Neuronal stem cell (in vitro differentiated cells): Measurements from ENCODE around the gene CRYZ.

Source experiments
- DNase-seq: peaks from one replicate; pipeline ENCODE4 v3.0.0-alpha.2; 2013; ENCODE audit warnings: low spot score
- H2AFZ ChIP-seq: one replicate; pipeline ENCODE4 v1.6.1; 2013; ENCODE audit warnings: mild to moderate bottlenecking, low read length, inconsistent platforms
- H2AK5ac ChIP-seq: 2 replicates; pipeline ENCODE4 v1.6.1; 2013; ENCODE audit warnings: low read depth, mild to moderate bottlenecking, inconsistent platforms, low read length, moderate library complexity, mixed read lengths
- H2BK120ac ChIP-seq: 2 replicates; pipeline ENCODE4 v1.6.1; 2013; ENCODE audit warnings: low read depth, mild to moderate bottlenecking, inconsistent platforms, low read length, moderate library complexity, mixed read lengths
- H2BK12ac ChIP-seq: one replicate; pipeline ENCODE4 v1.6.1; 2013; ENCODE audit warnings: low read length, inconsistent platforms
- H2BK15ac ChIP-seq: 2 replicates; pipeline ENCODE4 v1.6.1; 2013; ENCODE audit warnings: mild to moderate bottlenecking, low read length, inconsistent platforms, mixed read lengths
- H2BK5ac ChIP-seq: one replicate; pipeline ENCODE4 v1.6.1; 2013; ENCODE audit warnings: inconsistent platforms, mild to moderate bottlenecking, low read length, moderate library complexity
- H3K14ac ChIP-seq: one replicate; pipeline ENCODE4 v1.6.1; 2013; ENCODE audit warnings: low read length, inconsistent platforms
- H3K18ac ChIP-seq: 2 replicates; pipeline ENCODE4 v1.6.1; 2013; ENCODE audit warnings: low read length, inconsistent platforms
- H3K23ac ChIP-seq: 2 replicates; pipeline ENCODE4 v1.6.1; 2013; ENCODE audit warnings: low read depth, mild to moderate bottlenecking, mixed read lengths, low read length, inconsistent platforms; ENCODE audit not compliant: poor library complexity
- H3K27ac ChIP-seq: replicated peaks from 3 replicates; pipeline ENCODE4 v1.5.1; 2013; ENCODE audit warnings: low read length, inconsistent platforms
- H3K27me3 ChIP-seq, 3 experiments: 2 replicates each; pipeline ENCODE4 v1.6.1; 2013; ENCODE audit warnings: low read length in 3 of 3, mild to moderate bottlenecking in 2 of 3, inconsistent platforms in 1 of 3, low read depth in 1 of 3, mixed read lengths in 1 of 3, moderate library complexity in 1 of 3; ENCODE audit not compliant: control insufficient read depth in 3 of 3, insufficient read depth in 3 of 3
- H3K36me3 ChIP-seq, 2 donors: replicated peaks in 1 of 2; 2 replicates each; pipeline ENCODE4 v1.6.1; 2013; ENCODE audit warnings: low read length in 2 of 2; ENCODE audit not compliant: control insufficient read depth in 2 of 2, insufficient read depth in 2 of 2
- H3K4ac ChIP-seq: 2 replicates; pipeline ENCODE4 v1.6.1; 2013; ENCODE audit warnings: inconsistent platforms, mild to moderate bottlenecking, low read length, moderate library complexity
- H3K4me1 ChIP-seq, 2 donors: 1 replicate in 1 of 2; 2 replicates in 1 of 2; pipeline ENCODE4 v1.6.1; 2013; ENCODE audit warnings: low read length in 2 of 2, low read depth in 1 of 2; ENCODE audit not compliant: control insufficient read depth in 2 of 2, insufficient read depth in 1 of 2
- H3K4me2 ChIP-seq: one replicate; pipeline ENCODE4 v1.6.1; 2013; ENCODE audit warnings: mild to moderate bottlenecking, low read length, inconsistent platforms; ENCODE audit not compliant: insufficient read depth, poor library complexity, severe bottlenecking
- H3K4me3 ChIP-seq, 2 donors: 2 replicates each; pipeline ENCODE4 v1.5.1; 2013; ENCODE audit warnings: low read length in 2 of 2, mild to moderate bottlenecking in 2 of 2, inconsistent platforms in 1 of 2, moderate library complexity in 1 of 2
- H3K79me1 ChIP-seq: one replicate; pipeline ENCODE4 v1.6.1; 2013; ENCODE audit warnings: low read depth, mild to moderate bottlenecking, inconsistent platforms, low read length, moderate library complexity
- H3K9ac ChIP-seq: one replicate; pipeline ENCODE4 v1.6.1; 2013; ENCODE audit warnings: mild to moderate bottlenecking, low read depth, low read length, inconsistent platforms; ENCODE audit not compliant: poor library complexity
- H3K9me3 ChIP-seq, 2 donors: replicated peaks in 1 of 2; 2 replicates each; pipeline versions ENCODE3 to v1.6.1; 2013; ENCODE audit warnings: low read length in 2 of 2, mild to moderate bottlenecking in 2 of 2, inconsistent platforms in 1 of 2, low read depth in 1 of 2, mixed read lengths in 1 of 2, moderate library complexity in 1 of 2; ENCODE audit not compliant: control insufficient read depth in 2 of 2, insufficient read depth in 1 of 2
- H4K8ac ChIP-seq: one replicate; pipeline ENCODE4 v1.6.1; 2013; ENCODE audit warnings: low read depth, mild to moderate bottlenecking, inconsistent platforms, low read length, moderate library complexity
- H4K91ac ChIP-seq: one replicate; pipeline ENCODE4 v1.6.1; 2013; ENCODE audit warnings: low read length, low read depth, mild to moderate bottlenecking, inconsistent platforms; ENCODE audit not compliant: poor library complexity
- WGBS, 2 donors: extraction: QIAGEN DNeasy Blood & Tissue Kit; methylation state at CpG; one replicate each; pipeline ENCODE4 v1.1.7; 2013; ENCODE audit warnings: missing lambda C conversion rate in 2 of 2, mixed read lengths in 1 of 2; ENCODE audit not compliant: insufficient read length in 2 of 2, insufficient replicate concordance in 1 of 2; ENCODE audit errors: extremely low coverage in 2 of 2; 5-methylcytosine and 5-hydroxymethylcytosine counted together

Gene CRYZ

GRCh38 chr1:74728736-74729135 is 4.1 kb downstream of the CRYZ start:
- Histone ChIP-seq H3K79me1 (no peaks in the 10 kb centered on the region), H2BK5ac (no peak overlapping the region), H2AFZ (no peak overlapping the region), H3K9ac (no peak overlapping the region), H3K27me3 (no peaks in the 10 kb centered on the region), H3K4me2 (no peak overlapping the region), H2BK120ac (no peak overlapping the region), H3K18ac (no peak overlapping the region), H3K9me3 (peaks cover 4 to 10% of the 10 kb centered on the region in 2 donors), H3K4me3 (no peak overlapping the region), H2BK12ac (no peak overlapping the region), H4K91ac (no peak overlapping the region), H3K36me3 (peaks cover 0 to 3% of the 10 kb centered on the region in 2 donors), H3K14ac (no peak overlapping the region), H2AK5ac (no peak overlapping the region), H3K4me1 (no peaks in the 10 kb centered on the region), H2BK15ac (no peak overlapping the region), H3K27ac (no peak overlapping the region), H4K8ac (no peak overlapping the region), H3K4ac (no peak overlapping the region), H3K23ac (no peak overlapping the region)
- no peak for DNase-seq
- WGBS, 2 donors: no CpG with 5 or more reads among the region's 3 CpGs

GRCh38 chr1:74726063-74726462 is 6.8 kb downstream of the CRYZ start:
- Histone ChIP-seq H4K91ac (no peak overlapping the region), H2AK5ac (no peak overlapping the region), H3K4me1 (no peaks in the 10 kb centered on the region), H3K4me3 (no peak overlapping the region), H3K36me3 (peaks cover 7 to 11% of the 10 kb centered on the region in 2 donors), H2BK5ac (no peak overlapping the region), H2AFZ (no peak overlapping the region), H3K23ac (no peak overlapping the region), H2BK12ac (no peak overlapping the region), H3K4ac (no peak overlapping the region), H3K9me3 (peaks cover 4 to 10% of the 10 kb centered on the region in 2 donors), H4K8ac (no peak overlapping the region), H3K4me2 (no peak overlapping the region), H2BK120ac (no peak overlapping the region), H3K27me3 (no peaks in the 10 kb centered on the region), H3K79me1 (no peaks in the 10 kb centered on the region), H3K9ac (no peak overlapping the region), H2BK15ac (no peak overlapping the region), H3K27ac (no peak overlapping the region), H3K18ac (no peak overlapping the region), H3K14ac (no peak overlapping the region)
- no CpG with 5 or more reads among the region's 1 CpG for WGBS, 2 donors
- no peak for DNase-seq

DNA sequence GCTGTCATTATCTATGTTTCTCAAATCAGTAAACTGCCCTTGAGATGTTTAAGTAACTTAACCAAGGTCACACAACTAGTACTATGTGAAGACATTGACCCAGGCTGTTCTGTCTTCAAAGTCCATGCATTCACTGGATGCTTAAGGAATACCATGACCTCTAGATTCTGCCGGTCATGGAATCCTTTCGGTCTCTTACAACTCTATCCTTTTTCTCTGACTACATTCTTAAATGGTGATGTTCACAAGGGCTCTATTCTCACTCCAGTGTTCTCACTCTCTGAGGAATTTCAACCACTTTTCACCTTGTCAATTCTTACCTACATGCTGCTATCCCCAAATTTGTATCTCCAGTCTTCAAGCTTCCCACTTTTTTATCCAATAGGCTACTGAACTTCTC is 15.2 kb downstream of the CRYZ start:
- Histone ChIP-seq H3K9me3 (no peaks in the 10 kb centered on the region), H3K27ac (no peak overlapping the region), H3K18ac (no peak overlapping the region), H3K4me3 (no peak overlapping the region), H2BK15ac (no peak overlapping the region), H2BK5ac (no peak overlapping the region), H3K27me3 (no peaks in the 10 kb centered on the region), H2BK120ac (no peak overlapping the region), H3K4me2 (no peak overlapping the region), H3K23ac (no peak overlapping the region), H4K91ac (no peak overlapping the region), H4K8ac (no peak overlapping the region), H3K79me1 (no peaks in the 10 kb centered on the region), H2AFZ (no peak overlapping the region), H2BK12ac (no peak overlapping the region), H3K36me3 (peaks cover 4 to 24% of the 10 kb centered on the region in 2 donors), H2AK5ac (no peak overlapping the region), H3K9ac (no peak overlapping the region), H3K4me1 (peaks cover 0 to 3% of the 10 kb centered on the region in 2 donors), H3K4ac (no peak overlapping the region), H3K14ac (no peak overlapping the region)
- no peak for DNase-seq
- no CpG with 5 or more reads among the region's 2 CpGs for WGBS, 2 donors

- peaks cover 0 to 18% of the 10 kb centered on the region in 2 donors for H3K36me3 ChIP-seq
- H3K79me1 ChIP-seq: no peaks in the 10 kb centered on the region
- no peaks in the 10 kb centered on the region for H3K9me3 ChIP-seq
- DNase-seq: no peak
- WGBS, 2 donors: no CpG with 5 or more reads among the region's 1 CpG
- no peak overlapping the region for H2AFZ ChIP-seq
- no peak overlapping the region for H3K18ac ChIP-seq
- H2BK120ac ChIP-seq: no peak overlapping the region
- no peak overlapping the region for H3K27ac ChIP-seq
- H3K4me3 ChIP-seq: no peak overlapping the region
- no peak overlapping the region for H3K14ac ChIP-seq
- H2AK5ac ChIP-seq: no peak overlapping the region
- no peak overlapping the region for H4K8ac ChIP-seq
- no peak overlapping the region for H4K91ac ChIP-seq
- H2BK5ac ChIP-seq: no peak overlapping the region
- H3K4me2 ChIP-seq: no peak overlapping the region
- no peak overlapping the region for H3K23ac ChIP-seq
- no peak overlapping the region for H3K9ac ChIP-seq
- no peak overlapping the region for H3K4ac ChIP-seq
- no peak overlapping the region for H2BK15ac ChIP-seq
- H3K4me1 ChIP-seq: peaks cover 0 to 3% of the 10 kb centered on the region in 2 donors
- H2BK12ac ChIP-seq: no peak overlapping the region
- H3K27me3 ChIP-seq: no peaks in the 10 kb centered on the region
Observed at GRCh38 chr1:74716822-74717221, 16.0 kb downstream of the CRYZ start.
